Fibroblast of skin of right biceps (primary cell): ENCODE measurements around the gene PITPNC1.

Source experiments
- DNase-seq: peaks from one replicate; pipeline ENCODE4 v3.0.0-alpha.2; 2013

PITPNC1 gene

DNA sequence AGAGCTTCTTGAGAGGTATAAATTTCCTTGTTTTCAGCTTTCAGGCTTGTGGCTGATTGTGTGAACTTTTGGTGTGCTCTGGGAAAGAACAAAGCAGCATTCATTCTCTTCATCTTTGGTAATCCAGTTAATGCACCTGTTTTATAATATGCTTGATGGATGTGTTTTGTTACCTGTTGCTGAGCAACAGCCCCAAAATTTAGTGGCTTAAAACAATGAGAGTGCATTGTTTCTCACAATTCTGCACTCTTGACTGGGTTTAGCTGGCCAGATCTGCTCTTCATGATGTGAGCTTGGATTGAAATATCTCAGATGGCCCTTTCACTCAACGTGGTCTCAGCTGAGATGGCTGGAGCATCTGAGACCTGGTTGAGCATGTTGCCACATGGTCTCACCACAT, 281.9 kb downstream of the PITPNC1 start:
- no peak for DNase-seq

DNA sequence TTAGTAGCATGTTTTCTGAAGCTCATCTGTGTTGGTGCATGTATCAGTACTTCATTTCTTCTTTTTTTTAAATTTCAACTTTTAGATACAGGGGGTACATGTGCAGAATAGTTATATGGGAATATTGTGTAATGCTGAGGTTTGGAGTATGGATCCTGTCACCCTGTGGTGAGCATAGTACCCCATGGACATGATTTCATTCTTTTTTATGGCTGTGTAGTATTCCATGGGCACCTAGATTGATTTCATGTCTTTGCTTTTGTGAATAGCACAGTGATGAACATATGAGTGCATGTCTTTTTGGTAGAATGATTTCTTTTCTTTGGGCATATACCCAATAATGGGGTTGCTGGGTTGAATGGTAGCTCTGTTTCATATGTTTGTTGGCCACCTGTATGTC, 285.6 kb downstream of the PITPNC1 start:
- no peak for DNase-seq

DNA sequence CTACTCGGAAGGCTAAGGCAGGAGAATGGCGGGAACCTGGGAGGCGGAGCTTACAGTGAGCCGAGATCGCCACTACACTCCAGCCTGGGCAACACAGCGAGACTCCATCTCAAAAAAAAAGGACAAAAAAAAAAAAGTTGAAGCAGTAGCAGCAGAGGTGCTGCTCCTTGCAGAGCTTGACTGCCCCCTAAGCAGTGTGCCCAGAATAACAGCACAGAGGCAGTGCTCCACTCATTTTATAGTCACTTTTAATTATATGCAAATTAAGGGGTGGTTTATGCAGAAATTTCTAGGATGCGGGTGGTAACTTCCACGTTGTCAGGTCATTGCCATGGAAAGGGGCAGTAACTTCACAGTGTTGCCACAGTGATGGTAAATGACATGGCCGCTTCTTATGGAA, 286.4 kb downstream of the PITPNC1 start:
- no peak for DNase-seq

DNA sequence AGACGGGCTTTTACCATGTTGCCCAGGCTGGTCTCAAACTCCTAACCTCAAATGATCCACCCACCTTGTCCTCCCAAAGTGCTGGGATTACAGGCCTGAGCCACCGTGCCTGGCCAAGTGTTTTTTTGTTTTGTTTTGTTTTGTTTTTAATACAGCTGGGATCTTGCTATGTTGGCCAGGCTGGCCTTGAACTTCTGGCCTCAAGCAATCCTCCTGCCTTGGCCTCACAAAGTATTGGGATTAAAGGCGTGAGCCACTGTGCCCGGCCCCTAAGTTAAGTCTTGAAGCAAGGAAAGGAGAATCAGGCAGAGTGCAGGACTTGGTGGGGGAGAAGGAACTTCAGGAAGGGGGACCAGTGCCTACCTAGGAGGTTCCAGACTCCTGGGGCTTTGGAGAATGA, 288.9 kb downstream of the PITPNC1 start:
- no peak for DNase-seq

DNA sequence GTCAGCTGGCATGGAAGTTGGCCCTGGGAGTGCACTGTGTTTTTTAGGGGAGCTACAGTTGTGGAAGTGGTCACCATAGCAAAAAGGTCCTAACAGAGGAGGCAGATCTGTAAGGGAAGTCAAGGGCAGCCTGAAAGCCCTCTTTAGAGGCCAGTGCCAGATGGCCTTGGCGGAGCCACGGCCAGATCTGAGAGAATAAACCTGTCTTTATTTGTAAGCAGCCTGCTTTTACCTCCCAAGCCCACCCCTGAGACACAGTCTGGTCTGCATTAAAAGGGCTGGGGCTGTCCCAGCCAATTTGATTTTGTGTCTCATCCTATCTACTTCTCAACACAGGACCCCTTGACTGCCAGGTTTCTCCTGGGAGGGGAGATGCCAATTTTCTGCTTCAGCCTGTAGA, 289.6 kb downstream of the PITPNC1 start:
- no peak for DNase-seq

DNA sequence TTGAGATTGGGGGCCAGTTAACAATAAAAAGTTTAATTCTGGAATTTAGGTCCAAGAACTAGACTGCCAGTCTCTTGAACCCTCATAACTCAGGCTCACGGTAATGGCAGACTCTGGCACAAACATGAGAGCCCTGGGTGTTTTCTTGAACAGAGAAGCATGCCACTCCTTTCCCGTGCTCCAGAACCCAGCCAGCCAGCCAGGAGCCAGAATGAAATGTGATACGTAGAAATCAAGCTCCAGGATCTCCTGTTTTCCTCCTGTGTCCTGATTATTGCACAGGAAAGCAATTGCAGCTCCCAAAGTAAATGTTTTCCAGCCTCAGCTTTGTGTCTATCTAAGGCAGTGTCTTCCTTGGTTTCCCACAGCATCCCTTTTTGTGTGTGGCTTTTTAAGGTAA, 294.4 kb downstream of the PITPNC1 start:
- no peak for DNase-seq

DNA sequence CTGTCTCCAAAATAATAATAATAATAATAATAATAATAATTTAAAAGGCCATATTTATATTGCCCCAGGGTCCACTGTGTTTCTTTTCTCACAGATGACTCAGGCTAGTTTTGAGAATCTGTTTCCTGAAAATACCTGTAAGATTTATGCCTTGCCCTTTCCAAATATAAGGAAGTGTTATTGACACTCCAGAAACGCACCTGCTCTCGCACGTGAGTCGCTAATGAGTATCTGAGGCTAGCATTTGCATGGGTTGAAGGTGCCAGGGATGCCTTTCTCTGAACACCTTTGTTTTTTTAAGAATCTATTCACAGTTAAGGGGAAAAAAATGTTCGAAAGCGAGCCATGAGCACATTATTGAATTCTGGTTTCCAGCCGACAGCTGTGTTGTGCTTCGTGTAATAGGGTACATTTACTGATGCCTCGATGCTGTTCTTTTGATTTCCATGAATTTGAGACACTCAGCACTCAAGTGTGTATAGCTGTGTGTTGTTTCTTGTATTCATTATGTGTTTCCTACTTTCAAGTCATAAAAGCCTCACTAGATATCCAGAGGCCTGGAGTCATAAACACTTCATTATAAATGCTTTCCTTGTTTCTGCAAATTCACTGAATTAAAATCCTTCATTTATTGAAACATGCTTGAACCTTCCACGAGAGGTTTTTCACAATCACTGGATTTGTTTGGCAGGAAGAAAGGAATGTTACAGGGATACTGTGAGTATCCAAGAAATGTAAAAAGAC, 295.7 kb downstream of the PITPNC1 start:
- DNase-seq, result no peak

DNA sequence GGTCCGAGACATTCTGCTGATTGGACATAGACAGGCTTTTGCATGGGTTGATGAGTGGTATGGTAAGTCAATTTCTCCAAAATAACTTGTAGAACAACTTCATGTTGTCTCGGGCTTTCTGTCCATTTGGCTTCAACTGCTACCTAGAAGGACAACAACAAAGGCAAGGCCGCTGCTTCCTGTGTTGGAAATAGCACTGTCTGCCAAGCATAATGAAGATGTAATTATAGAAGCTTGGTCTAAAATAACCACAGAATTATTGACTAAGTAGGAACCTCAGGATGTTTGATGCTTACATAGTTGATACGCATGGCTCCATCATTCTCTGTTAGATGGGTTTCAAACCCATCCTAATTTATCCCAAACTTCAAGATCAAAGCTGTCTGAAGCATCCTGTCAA, 298.4 kb downstream of the PITPNC1 start:
- no peak for DNase-seq

DNA sequence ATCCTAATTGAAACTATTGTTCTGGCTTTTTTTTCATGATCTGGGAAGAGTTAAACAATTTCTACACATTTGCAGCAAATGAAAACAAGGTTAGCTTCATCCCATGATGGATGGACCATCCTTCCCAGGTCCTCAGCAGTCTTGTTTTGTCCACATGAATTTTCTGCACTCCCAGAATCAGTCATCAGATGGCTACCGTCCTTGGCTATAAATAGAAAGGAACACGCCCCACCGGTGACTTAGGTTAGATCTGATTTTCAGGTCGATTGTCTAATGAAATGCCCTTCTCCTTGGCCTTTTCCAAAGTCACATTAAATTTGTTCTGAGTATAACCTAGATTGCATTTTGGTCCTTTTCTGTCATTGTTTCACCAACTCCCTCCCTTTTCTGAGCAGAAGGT, 299.2 kb downstream of the PITPNC1 start:
- DNase-seq, result no peak

DNA sequence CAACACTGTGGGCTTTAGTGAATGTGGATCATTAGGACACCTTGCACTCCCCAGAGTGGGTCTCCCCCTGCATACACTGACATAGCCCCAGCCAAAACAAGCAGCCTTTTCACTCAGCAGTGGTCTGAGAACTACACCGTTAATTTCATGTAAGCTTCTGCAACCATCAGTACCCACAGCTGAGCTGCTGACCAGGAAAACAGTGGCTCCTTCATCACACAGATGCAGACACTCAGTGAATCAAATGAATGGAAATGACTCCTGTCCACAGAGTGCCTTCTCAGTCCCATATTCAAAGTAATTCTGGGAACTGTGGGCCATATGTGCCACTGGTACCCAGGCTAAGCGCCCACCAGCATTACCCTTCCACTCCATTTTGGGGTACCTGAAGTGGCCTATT, 301.3 kb downstream of the PITPNC1 start:
- DNase-seq, result no peak

DNA sequence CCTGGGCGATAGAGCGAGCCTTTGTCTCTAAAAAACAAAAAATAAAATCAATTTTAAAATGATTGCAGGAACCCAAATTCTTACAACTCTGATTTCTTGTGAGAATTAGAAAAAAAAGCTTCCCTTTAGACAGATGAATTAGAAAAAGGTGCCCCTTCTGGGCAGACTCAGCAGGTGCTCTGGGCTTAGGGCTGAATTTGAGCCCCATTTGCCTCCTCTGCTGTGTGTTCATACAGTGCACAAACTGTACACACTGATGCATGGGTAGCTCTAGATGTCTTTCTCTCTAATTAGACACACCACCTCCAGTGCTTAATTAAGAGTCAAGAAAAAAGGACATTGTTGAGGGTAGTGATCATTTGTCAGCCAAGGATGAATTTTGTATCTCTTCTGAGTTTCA, 302.1 kb downstream of the PITPNC1 start:
- DNase-seq, result no peak

DNA sequence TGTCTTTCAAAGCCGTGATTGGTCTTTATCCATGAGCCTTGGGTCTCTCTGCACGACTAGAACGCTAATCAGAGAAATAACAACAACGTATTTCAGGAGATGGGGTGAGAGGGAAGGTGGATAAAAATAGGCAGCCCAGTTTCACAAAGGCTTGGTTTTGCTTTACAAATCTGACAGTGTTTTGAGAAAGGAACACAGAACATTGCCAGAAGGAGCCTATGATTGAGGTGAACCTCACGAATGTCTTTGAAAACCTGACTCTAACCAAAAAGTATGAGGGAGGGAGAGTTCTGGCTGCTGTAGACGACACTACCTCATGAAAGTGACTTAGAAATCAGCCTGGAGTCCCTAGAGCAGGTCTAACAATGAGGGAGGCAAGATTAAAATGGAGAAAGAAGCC, 302.6 kb downstream of the PITPNC1 start:
- no peak for DNase-seq

DNA sequence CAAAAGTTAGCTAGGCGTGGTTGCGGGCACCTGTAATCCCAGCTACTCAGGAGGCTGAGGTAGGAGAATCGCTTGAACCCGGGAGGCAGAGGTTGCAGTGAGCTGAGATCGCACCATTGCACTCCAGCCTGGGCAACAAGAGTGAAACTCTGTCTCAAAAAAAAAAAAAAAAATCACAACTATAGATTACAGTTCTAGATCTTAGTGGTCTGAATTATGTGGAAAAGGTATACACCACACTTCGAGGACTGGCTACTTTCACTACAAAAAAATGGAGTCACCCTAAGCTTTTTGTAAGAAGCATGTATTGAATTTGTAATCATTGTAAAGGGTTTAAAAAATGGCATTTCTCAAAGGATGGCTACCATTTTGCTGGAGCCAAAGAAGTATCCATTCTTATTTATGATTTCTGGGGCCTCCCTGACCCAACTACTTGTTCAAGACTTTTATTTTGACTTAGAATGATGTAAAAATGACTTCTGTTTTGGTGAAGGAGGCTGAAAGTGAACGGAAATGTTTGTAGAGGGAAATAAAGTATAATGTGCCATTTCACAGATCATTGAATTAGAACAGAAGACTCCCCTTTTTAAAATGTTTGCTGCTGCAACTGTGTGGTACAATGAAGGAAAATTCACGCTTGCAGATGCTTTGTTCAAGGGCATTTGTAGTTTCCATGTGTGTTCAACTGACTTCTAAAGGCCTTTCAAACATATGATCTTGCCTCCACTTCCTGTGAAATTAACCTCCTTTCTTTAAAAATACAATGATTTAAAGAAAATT, 303.6 kb downstream of the PITPNC1 start:
- DNase-seq, result no peak

DNA sequence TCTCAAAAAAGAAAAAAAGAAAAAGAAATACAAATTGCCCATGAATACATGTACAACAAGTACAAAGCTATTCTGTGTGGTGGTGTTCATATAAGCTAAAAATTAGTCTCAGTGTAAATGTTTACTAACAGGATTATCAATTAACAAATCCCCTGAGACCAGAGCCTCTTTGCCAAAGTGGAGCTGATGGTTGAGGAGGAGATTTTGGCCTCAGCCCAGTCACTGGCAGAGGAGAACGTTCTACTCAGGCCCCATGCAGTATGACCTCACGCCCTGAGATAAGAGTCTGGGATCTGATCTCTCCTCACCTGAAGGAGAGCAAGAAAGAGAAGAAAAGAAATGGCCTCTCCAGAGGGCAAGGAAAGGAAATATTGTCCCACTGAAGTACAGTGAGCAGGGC, 305.1 kb downstream of the PITPNC1 start:
- no peak for DNase-seq

DNA sequence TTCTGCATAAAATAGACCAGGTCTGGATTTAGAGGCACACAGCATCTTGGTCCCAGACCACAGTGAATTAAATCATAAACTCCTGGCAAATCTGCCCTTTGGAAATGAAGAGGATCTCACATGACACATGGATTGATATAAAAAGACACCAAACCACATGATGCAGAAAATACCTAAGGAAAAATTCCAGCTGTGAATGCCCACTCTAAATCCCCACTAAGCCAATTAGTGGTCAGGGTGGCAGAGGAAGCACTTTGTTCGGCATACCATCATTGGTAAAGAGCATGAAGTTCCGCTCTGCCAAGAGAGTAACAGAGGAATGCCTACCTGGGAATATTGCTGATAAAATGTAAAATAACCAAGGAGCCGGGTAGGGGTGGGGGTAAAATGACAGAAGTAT, 308.3 kb downstream of the PITPNC1 start:
- no peak for DNase-seq

DNA sequence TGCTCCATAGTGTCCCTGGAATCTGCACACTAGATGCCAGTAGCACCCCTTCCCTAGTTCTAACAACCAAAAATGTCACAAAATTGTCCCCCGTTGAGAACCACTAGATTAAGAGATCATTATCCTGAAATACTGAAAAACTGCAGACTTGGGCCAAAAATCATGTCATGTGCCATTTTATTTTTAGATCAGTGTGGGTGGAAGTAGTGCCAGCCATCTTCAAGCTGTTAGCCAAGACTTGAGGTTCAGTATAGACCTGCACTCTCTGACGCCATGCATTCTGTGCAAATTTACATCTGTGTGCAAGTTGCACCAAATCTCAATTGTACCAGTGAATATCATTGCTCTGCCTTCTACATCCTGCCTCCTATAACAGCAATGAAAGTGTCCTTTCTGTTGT, 309.2 kb downstream of the PITPNC1 start:
- no peak for DNase-seq

DNA sequence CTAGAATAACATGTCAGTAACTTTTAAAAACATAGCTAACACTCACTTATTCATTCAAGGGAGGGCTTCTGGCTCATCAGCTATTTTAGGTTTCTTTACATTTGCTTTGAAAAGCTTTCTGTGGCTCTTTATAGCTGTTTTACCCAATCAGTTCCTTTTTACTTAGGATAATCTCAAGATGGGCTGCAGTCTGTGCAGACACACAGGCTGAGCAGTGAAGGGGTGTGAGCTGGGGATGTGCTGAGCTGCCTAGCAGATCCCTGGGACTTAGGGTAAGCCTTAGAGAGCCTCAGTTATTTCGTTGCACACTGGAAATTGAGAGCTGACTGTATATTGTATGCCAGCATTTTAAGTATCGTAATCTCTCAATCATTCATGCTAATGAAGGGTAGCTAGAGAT, 310.4 kb downstream of the PITPNC1 start:
- DNase-seq, result no peak

DNA sequence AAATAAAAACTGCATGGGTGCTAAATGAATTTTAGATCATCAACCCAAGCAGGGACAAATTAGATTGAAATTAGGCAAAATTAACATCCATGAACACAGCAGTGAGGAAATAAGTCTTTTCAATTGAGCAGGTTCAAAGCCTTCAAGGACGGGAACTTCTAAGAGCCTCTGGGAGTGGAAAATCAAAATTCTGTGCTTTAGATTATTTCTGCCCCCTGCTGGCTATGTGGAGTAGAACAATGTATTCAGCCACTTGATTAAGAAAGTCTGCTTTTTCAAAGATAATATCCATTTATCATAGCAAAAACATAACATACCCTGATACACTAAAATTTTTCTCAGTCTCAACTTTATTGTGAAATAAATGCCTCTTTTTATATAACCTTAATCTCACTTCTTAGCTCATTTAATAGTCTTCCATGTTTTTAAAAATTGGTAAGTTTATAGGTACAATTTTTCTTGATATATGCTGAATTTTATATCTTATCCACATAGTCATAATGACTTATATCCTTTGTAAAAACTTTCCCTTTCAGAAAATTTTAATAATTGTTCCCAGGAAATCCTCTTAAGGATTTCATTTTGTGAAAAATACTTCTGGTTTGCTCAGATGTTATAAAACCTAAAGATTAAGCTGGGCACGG, 312.6 kb downstream of the PITPNC1 start:
- DNase-seq, result peak; percentile 60

DNA sequence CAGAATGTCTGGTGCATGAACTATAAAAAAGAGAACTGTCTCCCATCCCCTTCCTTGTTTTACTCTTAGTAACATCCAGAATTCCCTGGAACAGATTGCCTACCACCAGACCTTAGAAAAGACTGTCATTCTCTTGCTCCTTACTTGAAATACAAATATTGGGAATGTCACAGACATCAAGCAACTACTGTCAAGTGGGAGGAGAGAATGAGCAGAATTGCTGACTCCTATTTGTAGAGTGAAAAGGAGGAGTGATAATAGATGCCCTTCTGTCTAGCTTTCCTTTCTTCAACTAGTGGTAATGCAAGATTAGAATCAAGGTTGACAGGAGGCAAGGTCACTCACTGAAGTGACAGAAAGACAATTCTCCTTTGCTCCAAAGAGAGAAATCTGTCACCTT, 316.7 kb downstream of the PITPNC1 start:
- DNase-seq, result no peak

DNA sequence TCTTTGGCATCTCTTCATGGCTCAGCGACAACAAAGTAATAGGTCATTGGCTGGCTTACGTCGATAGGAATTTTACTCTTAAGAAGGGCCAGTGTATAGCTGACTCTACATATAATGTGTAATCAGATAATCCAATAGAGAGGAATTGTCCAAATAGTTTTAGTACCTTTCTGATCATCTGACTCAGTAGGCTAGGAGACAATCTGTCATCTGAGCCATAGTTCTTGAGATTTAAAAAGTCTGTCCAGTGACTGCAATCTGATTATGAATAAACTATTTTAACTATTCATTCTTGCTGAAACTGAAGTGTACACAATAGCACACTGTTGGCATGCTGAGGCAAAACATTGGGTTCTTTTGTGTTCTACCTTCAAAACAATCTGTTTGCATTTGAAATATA, 319.3 kb downstream of the PITPNC1 start:
- no peak for DNase-seq

DNA sequence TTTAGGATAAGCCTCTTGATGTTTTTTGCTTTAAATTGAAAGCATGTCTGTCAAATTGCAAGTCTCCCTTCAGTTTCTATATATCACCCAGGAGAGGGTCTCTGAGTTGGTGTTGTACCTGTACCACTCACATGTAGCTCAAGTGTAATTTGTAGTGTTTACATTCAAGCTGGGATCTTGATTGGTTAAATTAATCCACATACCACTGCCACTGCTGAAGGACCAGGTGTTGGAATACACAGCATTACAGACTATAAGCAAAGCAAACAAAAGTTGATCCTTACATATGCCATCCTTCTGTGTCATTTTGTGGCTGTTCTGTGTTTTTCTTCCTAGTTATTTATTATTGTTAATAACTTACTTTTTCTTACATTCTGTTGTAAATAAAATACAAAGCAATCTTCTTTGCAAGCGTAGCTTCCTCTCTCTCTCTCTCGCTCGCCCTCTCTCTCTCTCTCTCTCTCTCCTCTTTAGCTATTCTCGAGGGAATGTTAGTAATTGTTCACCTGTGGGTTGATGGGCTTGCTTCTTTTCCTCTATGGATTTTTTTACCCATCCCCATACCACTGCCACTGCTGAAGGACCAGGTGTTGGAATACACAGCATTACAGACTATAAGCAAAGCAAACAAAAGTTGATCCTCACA, 319.9 kb downstream of the PITPNC1 start:
- no peak for DNase-seq

DNA sequence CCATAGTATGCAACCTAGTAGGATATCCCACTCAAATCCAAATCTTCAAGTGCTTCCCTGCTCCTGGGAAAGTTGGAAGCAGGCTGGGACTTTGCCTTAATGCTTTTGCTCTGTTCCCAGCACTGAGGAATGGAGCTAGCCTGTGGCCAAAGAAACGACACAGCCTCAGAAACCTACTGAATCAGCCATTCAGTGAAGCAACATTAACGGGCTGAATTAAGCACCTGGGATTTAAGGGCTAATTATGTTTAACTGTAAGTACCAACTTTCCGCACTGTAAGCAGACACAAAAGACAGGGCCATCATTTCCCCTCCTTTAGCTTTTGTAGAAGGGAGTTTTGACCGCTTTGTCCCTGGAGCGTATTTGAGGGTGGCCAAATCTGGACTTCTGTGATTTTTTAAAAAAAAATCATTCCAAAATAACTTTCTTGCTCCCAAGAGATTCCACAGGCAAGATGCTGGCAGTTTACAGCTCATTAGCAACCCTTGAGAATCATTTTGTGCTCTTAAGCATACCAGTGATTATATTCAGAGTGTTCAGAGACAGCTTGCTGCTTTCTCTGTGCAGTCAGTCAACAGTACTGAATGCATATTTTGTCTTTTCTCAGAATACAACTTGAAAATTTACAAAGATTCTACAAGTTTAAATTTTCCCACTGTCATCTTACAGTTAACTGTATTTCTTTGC, 323.1 kb downstream of the PITPNC1 start:
- no peak for DNase-seq

DNA sequence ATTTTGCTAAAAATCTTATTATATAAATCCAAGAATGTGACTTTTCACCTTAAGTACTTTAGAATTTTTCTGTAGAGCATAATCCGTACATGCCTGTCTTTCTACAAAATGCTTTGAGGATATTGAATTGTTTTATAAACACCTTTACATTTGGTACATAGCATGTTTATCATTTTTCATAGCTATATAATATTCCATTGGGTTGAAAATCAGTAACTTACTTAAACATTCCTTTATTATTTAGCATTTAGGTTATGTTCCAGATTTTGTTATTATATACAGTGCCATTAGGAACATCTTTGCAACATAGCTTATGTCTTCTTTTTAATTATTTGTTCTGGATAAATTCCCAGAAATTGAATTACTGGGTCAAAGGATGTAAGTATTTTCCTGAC, 323.6 kb downstream of the PITPNC1 start:
- no peak for DNase-seq
